ENCODE results near the gene RRP8. TPM values are rescaled to one million over a fixed set of nuclear protein-coding genes. Genes with fewer than 3 reads are reported as not detected.

Gene RRP8
- total RNA-seq, 1 donor: 19.0 TPM

DNA sequence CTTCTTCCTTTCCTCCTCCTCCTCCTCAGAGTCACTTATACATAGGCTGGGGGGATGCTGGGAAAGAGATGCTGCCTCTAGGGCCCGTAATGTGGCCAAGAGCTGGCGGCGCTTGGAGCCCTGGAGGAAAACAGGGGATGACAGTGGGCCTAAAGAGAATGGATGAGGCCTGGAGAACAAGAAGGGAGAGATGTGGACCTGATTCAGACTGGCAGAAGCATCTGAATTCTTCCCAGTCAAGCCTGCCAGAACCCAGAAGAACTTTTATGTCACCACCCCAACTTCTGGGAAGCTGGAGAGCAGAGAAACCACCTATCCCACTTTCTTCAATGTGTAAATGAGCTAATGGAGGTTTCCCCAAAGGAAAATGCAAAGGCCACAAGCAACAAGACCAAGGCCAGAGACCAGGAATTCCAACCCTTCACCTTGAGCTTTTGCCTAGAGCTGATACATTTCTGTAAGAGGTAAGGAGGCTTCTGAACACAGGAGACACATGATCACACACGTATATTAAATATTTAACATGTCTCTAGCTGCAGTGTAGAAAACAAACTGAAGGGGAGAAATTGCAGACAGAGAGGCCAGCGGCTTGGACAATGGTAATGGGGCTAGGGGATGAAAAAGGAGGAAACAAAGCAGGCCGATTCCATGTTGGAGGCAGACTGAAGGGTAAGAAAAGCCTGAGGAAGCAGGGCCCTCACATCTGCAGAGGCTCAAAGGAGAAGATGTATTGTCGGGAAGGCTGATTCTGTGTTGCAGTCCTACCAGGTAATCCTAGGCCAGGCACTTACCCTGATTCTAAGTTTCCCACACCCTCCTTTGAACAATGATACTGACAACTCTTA is 1.1 kb downstream of the RRP8 start:
- H3K4me1 ChIP-seq (ENCODE audit: insufficient read depth, low read length): peaks cover 50% of the 10 kb centered on the region
- no peaks in the 10 kb centered on the region for H3K27me3 ChIP-seq (ENCODE audit: insufficient read depth, low read length)
- no peaks in the 10 kb centered on the region for H3K9me3 ChIP-seq (ENCODE audit: low read depth, low read length)
- H3K4me3 ChIP-seq (ENCODE audit: low read length): peak overlapping the region; percentile 87

DNA sequence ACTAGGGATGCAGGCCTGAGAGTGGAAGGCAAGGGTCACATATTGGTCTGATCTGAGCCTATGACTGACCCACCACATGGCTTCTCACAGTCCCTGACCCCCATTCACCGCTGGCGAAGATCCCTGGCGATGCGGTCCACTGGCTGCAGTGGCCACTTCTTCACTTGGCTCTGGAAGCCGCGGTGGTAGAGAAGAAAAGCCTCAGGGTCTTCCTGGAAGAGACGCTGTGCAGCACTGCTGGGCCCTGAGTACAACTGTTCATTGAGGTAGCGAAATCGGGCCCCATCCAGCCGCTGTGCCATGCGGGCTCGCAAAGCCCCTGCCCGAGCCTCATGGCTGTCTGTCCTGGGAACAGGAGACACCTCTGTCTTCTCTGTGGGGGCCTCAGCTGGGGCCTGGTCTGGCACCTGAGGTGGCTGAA is 2.4 kb downstream of the RRP8 start:
- H3K9me3 ChIP-seq (ENCODE audit: low read depth, low read length): no peaks in the 10 kb centered on the region
- no peaks in the 10 kb centered on the region for H3K27me3 ChIP-seq (ENCODE audit: insufficient read depth, low read length)
- no peak overlapping the region for H3K4me3 ChIP-seq (ENCODE audit: low read length)
- peaks cover 38% of the 10 kb centered on the region for H3K4me1 ChIP-seq (ENCODE audit: insufficient read depth, low read length)

DNA sequence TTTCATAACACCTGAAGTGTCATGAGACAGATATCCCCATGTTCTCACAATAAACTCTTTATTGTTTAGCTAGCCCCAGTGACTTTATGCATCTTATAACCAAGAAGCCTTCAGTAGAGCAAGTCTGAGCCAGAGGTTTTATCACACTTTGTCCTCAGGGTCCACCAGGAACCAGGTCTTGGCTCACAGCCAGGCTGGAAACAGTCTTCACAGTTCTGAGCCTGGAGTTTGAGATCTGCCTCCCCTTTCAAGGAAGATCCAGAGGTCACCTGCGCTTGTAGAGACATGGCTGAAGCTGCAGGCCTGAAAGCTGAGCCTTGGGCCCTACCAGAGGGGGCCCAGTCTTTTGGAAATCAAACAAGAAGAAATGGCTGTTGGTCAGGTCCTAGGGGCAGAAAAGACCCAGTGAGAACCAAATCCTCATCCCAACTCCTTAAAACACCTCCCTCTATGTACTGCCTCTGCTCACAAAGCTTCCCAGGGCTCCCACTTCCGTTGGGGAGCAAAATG is 3.5 kb downstream of the RRP8 start:
- Histone ChIP-seq H3K9me3 (ENCODE audit: low read depth, low read length) (no peaks in the 10 kb centered on the region), H3K27me3 (ENCODE audit: insufficient read depth, low read length) (no peaks in the 10 kb centered on the region), H3K4me3 (ENCODE audit: low read length) (no peak overlapping the region), H3K4me1 (ENCODE audit: insufficient read depth, low read length) (peaks cover 27% of the 10 kb centered on the region)

DNA sequence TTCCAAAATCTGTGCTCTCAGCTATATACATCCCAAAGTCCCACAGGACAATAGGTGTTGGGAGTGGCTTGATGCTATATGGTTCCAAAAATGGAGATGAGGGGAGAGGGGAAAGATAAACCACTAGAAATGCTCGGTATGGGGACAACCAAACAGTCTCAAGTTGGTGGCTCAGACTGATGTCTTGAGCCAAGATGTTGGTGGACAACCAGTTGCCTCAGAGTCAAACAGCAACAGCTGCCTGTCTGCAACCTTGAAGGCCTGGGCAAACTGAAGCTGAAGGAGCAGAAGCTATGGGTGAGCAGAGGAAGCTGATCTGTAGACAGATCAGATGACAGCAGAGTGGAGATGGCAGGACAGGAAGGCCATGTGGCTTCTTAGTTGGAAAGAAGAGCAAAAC is 4.0 kb downstream of the RRP8 start:
- Histone ChIP-seq H3K4me1 (ENCODE audit: insufficient read depth, low read length) (peaks cover 22% of the 10 kb centered on the region), H3K4me3 (ENCODE audit: low read length) (no peak overlapping the region), H3K9me3 (ENCODE audit: low read depth, low read length) (no peaks in the 10 kb centered on the region), H3K27me3 (ENCODE audit: insufficient read depth, low read length) (no peaks in the 10 kb centered on the region)

DNA sequence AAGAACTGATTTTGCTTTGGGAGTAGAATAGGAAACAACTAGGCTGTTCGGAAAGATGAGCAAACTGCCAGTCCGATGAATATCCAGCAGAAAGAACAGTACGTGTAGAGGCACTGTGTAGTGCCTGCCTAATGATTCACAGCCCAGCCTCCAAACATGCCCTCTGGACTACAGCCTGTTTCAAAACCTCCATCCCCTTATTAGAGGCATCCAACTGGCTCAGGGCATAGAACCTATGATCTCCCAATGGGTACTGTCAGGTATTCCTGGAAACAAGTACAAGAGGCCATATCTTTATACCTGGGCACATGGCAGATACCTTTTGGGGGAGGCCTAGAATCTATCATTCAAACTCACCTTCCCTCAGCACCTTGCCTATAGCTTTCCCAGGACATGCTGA is 4.9 kb downstream of the RRP8 start:
- Histone ChIP-seq H3K9me3 (ENCODE audit: low read depth, low read length) (no peaks in the 10 kb centered on the region), H3K4me1 (ENCODE audit: insufficient read depth, low read length) (peaks cover 20% of the 10 kb centered on the region), H3K4me3 (ENCODE audit: low read length) (no peak overlapping the region), H3K27me3 (ENCODE audit: insufficient read depth, low read length) (no peaks in the 10 kb centered on the region)

DNA sequence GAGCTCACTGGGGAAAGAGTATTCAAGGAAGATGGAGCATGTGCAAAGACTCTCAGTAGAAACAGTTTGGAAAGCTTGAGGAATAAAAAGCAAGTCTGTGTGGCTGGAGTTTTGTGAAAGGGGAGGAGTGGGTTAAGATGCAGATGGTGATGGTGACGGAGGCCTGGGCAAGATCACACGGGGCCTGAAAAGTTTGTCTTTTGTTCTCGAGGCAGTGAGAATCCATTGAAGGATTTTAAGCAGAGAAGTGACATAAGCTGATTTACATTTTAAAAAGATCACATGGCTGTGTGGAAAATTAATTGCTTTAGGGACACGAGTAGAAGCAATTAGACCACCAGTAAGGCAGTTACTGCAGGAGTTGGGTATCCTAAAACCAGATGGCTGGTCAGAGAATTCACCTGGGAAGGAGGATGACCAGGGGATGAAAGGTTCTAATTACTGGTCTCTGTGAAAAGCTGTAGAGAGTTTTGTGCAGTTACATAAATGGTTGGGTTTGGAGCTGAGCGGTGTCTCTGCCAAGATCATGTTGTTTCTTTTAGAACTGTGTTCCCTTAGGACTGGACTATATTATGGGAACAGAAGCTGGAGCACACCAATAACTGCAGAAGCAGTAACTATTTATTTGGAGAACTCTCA is 7.1 kb downstream of the RRP8 start:
- Histone ChIP-seq H3K4me1 (ENCODE audit: insufficient read depth, low read length) (peaks cover 3% of the 10 kb centered on the region), H3K4me3 (ENCODE audit: low read length) (no peak overlapping the region), H3K9me3 (ENCODE audit: low read depth, low read length) (no peaks in the 10 kb centered on the region), H3K27me3 (ENCODE audit: insufficient read depth, low read length) (no peaks in the 10 kb centered on the region)

DNA sequence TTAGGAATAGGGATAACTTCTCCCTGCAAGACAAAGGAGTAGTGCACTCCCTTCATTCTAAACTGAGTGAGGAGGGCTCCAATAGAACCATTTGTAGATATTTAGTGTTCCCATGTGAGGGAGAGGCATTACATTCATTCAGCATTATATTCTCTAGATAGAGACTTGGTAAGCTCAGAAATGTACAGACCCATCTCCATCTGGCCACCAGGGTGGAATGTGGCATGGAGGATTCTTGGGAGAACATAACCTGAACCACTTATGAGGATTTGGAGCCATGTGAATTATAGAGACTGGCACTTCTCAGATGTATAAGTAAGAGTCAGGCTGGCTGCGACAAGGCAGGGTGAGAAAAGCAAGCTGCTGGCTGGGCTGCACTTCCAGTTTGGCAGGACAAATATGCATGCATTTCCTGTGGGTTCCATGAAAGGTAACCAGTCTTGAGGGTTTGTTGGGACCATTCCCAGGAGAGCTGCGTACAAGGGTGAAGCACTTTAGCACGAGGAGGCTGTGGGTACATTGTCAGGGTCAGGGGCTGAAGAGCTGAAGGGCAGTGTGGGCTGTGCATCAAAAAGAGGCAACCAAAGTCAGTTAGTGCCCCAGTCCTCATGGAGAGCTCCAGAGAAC is 9.2 kb downstream of the RRP8 start:
- no peaks in the 10 kb centered on the region for H3K9me3 ChIP-seq (ENCODE audit: low read depth, low read length)
- H3K4me1 ChIP-seq (ENCODE audit: insufficient read depth, low read length): no peaks in the 10 kb centered on the region
- no peaks in the 10 kb centered on the region for H3K27me3 ChIP-seq (ENCODE audit: insufficient read depth, low read length)
- no peak overlapping the region for H3K4me3 ChIP-seq (ENCODE audit: low read length)

DNA sequence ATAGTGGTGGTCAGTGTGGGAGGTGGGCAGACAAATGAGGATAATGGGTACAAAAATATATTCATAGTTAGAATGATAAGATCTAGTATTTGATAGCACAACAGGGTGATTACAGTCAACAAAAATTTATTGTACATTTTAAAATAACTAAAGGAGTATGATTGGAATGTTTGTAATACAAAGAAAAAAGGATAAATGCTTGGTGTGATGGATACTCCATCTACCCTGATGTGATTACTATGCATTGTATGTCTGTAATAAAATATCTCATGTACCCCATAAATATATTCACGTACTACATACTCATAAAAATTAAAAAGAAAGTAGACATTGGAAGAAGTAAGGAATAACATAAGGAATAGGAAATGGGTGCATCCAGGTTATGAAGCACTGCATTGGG is 15.4 kb downstream of the RRP8 start:
- no peak overlapping the region for H3K4me3 ChIP-seq (ENCODE audit: low read length)
- H3K9me3 ChIP-seq (ENCODE audit: low read depth, low read length): peaks cover 17% of the 10 kb centered on the region
- no peaks in the 10 kb centered on the region for H3K4me1 ChIP-seq (ENCODE audit: insufficient read depth, low read length)
- no peaks in the 10 kb centered on the region for H3K27me3 ChIP-seq (ENCODE audit: insufficient read depth, low read length)

DNA sequence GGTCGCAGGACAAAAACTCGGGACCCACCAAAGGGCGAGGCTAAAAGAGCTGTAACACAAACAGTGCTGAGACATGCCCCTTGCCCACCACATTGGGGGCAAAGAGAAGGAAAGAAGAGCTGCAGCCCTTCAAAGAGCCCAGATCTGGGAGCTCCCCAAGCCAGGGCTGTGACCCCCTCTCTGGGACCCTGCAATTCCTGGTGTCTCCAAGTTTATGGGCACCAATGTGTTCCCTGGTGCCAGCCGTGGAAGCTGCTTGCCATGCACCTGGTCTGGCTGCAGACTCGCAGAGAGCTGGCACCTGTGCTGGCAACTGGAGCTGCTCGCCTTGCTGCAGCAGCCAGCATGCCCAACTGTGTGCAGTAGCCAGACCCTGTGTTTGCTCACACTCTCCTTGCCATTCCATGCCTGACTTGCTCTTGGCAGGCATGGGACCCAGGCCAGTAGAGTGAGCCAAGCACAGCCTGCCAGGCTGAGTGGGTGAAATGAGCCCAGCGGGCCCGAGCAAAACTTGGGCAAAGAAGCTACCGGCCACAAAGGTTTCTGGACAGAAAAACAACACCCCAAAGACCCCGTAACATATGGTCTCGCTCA is 16.0 kb downstream of the RRP8 start:
- Histone ChIP-seq H3K9me3 (ENCODE audit: low read depth, low read length) (peaks cover 23% of the 10 kb centered on the region), H3K4me1 (ENCODE audit: insufficient read depth, low read length) (no peaks in the 10 kb centered on the region), H3K4me3 (ENCODE audit: low read length) (no peak overlapping the region), H3K27me3 (ENCODE audit: insufficient read depth, low read length) (no peaks in the 10 kb centered on the region)

DNA sequence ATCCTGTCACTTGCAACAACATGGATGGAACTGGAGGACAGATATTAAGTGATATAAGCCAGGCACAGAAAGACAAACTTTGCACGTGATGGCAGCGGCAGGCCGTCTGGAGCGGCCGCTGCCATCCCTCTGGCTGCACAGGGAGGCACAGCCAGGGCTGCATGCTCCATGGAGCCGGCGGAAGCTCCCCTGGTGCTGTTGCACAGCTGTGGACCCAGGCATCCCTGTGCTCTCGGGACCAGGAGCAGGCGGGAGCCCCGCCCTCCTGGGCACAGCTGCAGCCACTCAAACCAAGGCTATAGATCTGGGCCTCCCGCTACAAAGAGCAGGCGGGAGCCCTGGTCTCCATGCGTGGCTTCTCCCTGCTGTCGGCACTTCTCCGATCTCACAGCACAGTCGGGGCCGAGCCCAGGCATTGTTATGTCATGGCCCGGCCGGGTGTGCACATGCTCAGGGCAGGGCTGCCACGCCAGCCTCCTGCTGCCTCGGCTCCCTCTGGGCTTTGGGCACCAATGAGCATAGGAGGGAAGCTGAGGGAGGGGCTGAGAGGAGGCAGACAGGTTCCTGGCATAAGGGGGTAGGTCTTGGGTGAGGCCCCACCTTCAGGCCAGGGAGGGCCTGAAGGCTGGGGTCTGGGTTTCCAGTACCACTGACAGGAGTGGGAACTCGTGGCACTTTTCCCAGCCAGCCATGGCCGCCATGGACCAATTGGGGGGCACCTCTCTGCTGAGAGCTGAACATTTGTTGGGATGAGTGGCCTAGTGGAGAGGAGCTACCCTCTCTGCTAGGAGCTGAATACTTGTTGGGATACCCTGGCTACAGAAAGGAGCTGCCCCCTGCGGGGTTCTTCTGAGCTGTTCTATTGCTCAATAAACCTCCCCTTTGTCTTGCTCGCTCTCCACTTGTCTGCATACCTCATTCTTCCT is 16.7 kb downstream of the RRP8 start:
- no peaks in the 10 kb centered on the region for H3K27me3 ChIP-seq (ENCODE audit: insufficient read depth, low read length)
- H3K4me1 ChIP-seq (ENCODE audit: insufficient read depth, low read length): no peaks in the 10 kb centered on the region
- no peak overlapping the region for H3K4me3 ChIP-seq (ENCODE audit: low read length)
- peaks cover 26% of the 10 kb centered on the region for H3K9me3 ChIP-seq (ENCODE audit: low read depth, low read length)

DNA sequence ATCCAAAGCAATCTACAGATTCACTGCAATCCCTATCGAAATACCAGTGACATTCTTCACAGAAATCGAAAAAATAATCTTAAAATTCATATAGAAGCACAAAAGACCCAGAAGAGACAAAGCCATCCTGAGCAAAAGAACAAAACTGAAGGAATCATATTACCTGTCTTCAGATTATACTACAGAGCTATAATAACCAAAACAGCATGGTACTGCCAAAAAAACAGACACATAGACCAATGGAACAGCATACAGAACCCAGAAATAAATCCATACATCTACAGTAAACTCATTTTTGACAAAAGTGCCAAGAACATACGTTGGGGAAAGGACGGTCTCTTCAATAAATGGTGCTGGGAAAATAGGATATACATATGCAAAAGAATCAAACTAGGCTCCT is 18.9 kb downstream of the RRP8 start:
- no peaks in the 10 kb centered on the region for H3K27me3 ChIP-seq (ENCODE audit: insufficient read depth, low read length)
- H3K9me3 ChIP-seq (ENCODE audit: low read depth, low read length): peaks cover 26% of the 10 kb centered on the region
- H3K4me3 ChIP-seq (ENCODE audit: low read length): no peak overlapping the region
- no peaks in the 10 kb centered on the region for H3K4me1 ChIP-seq (ENCODE audit: insufficient read depth, low read length)

DNA sequence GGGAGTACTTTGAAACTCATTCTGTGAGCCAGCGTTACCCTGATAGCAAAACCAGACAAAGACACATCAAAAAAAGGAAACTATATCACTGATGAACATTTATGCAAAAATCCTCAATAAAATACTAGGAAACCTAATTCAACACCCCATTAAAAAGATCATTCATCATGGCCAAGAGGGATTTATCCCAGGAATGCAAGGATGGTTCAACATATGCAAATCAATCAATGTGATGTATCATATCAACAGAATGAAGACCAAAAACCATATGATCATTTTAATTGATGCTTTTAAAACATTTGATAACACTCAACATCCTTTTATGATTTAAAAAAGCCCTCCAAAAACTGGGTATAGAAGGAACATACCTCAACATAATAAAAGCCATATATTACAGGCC is 19.8 kb downstream of the RRP8 start:
- H3K4me3 ChIP-seq (ENCODE audit: low read length): no peak overlapping the region
- H3K27me3 ChIP-seq (ENCODE audit: insufficient read depth, low read length): no peaks in the 10 kb centered on the region
- peaks cover 26% of the 10 kb centered on the region for H3K9me3 ChIP-seq (ENCODE audit: low read depth, low read length)
- no peaks in the 10 kb centered on the region for H3K4me1 ChIP-seq (ENCODE audit: insufficient read depth, low read length)

DNA sequence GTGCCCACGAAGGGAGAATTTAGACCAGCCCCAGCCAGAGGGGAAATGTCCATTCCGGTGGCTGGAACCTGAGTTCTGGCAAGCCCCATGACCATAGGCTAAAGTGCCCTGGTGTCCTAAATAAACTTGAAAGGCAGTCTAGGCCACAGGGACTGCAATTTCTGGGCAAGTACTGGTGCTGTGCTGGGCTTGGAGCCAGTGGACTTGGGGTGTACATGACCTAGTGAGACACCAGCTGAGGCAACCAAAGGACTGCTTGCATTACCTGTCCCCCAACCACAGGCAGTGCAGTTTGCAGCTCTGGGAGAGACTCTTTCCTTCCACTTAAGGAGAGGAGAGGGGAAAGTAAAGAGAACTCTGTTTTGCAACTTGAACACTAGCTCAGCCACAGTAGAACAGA is 23.7 kb downstream of the RRP8 start:
- peaks cover 26% of the 10 kb centered on the region for H3K9me3 ChIP-seq (ENCODE audit: low read depth, low read length)
- no peaks in the 10 kb centered on the region for H3K27me3 ChIP-seq (ENCODE audit: insufficient read depth, low read length)
- H3K4me1 ChIP-seq (ENCODE audit: insufficient read depth, low read length): no peaks in the 10 kb centered on the region
- no peak overlapping the region for H3K4me3 ChIP-seq (ENCODE audit: low read length)

DNA sequence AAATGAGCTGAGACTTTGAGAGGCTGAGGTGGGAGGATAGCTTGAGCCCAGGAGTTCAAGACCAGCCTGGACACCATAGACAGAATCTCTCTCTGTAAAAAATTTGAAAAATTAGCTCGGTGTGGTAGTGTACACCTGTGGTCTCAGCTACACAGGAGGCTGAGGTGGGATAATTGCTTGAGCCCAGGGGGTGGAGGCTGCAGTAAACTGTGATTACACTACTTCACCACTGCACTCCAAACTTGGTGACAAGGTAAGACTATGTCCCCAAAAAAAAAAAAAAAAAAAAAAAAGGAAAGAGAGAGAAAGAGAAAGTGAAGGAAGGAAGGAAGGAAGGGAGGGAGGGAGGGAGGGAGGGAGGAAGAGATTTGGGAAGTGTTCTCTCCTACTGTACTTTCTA is 25.3 kb downstream of the RRP8 start:
- Histone ChIP-seq H3K9me3 (ENCODE audit: low read depth, low read length) (peaks cover 10% of the 10 kb centered on the region), H3K4me1 (ENCODE audit: insufficient read depth, low read length) (no peaks in the 10 kb centered on the region), H3K27me3 (ENCODE audit: insufficient read depth, low read length) (no peaks in the 10 kb centered on the region), H3K4me3 (ENCODE audit: low read length) (no peak overlapping the region)
